Measurements from ENCODE around the gene PNMA6E. TPM values are rescaled to one million over a fixed set of nuclear protein-coding genes. Genes with fewer than 3 reads are reported as not detected.
A peak's percentile ranks its signal among the peaks of the same experiment; 100 is the strongest.

PNMA6E gene
- total and polyA plus RNA-seq, 2 of the 13 experiments (the other 11 are each of a cell fraction or from before 2014, with no cell fraction given): not detected

DNA sequence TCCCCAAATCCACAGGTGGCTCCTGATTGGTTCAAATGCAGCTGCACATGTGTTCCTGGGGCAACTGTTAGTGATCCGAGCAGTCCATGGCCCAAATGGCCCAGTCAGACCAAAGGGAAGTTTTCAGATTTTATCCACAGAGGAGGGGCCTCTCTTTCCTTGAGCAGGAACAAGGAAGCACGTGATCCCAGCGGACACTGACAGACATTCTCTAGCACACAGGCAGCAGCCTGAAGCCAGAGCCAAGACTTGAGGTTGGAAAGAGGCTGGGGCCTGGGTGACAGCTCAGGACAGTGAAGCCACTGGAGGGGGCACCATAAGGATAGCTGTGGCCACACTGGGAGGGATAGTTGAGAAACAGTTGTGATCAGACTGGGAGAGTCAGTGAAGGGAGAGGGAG lies 6.6 kb upstream of the PNMA6E start:
- FAIRE-seq: no peak
- ChIA-PET POLR2A (no interaction called here), CTCF (ENCODE audit: low intra/inter-chr PET ratio, low total read pairs) (no interaction called here)
- H3K9me3 ChIP-seq (ENCODE audit: low read length): no peaks in the 10 kb centered on the region
- no CpG with 5 or more reads among the region's 3 CpGs for WGBS (ENCODE audit: low lambda C conversion rate)
- H3K36me3 ChIP-seq (replicated peaks in 1 of 2; ENCODE audit: control insufficient read depth in 1 of 2, insufficient read depth in 2 of 2, low read length in 2 of 2): no peaks in the 10 kb centered on the region
- 0 out of 2 replicates have a peak overlapping the region, but pooled peaks have one; percentile 7 for H3K4me2 ChIP-seq (ENCODE audit: low read depth, low read length)
- peak; percentile 12; the same call in 1 of the 3 replicates for ATAC-seq
- H3K4me3 ChIP-seq (replicated peaks in 1 of 3; ENCODE audit: insufficient read depth in 1 of 3, low read depth in 2 of 3, low read length in 3 of 3): no peak overlapping the region
- H3K9ac ChIP-seq (ENCODE audit: insufficient read depth, low read depth, low read length): peak overlapping the region; percentile 34; the same call in 1 of the 2 replicates
- intact Hi-C loops (cut with micrococcal nuclease; ENCODE audit: unreplicated experiment) (no loop called here), in situ Hi-C loops (cut with HindIII; ENCODE audit: extremely low pct_ligation_motif_present, low pct_unique_long_range_greater_than_20kb) (no loop called here)
- no TSS peak for BruUV-seq (replicated peaks)
- TF ChIP-seq NCOA5 (CRISPR knock-in tag; IDR thresholded peaks at IDR 0.05) (no peak), U2AF2 (IDR thresholded peaks at IDR 0.05; ENCODE audit: low read depth, low read length) (no peak), SMARCC2 (IDR thresholded peaks at IDR 0.05) (no peak), SP4 (CRISPR knock-in tag; IDR thresholded peaks at IDR 0.05) (no peak), ZNF550 (CRISPR knock-in tag; IDR thresholded peaks at IDR 0.05; ENCODE audit: borderline replicate concordance) (no peak), TOE1 (CRISPR knock-in tag; IDR thresholded peaks at IDR 0.05) (no peak), TBX2 (CRISPR knock-in tag; IDR thresholded peaks at IDR 0.05; ENCODE audit: borderline replicate concordance) (no peak), GABPA (IDR thresholded peaks at IDR 0.05; ENCODE audit: low read depth, low read length) (no peak), GABPA (CRISPR knock-in tag; IDR thresholded peaks at IDR 0.05; ENCODE audit: low read depth) (no peak), ATRX (CRISPR knock-in tag; IDR thresholded peaks at IDR 0.05; ENCODE audit: borderline replicate concordance) (no peak), ZNF614 (CRISPR knock-in tag; IDR thresholded peaks at IDR 0.05; ENCODE audit: borderline replicate concordance) (no peak)
- TF ChIP-seq, protein P1, sequence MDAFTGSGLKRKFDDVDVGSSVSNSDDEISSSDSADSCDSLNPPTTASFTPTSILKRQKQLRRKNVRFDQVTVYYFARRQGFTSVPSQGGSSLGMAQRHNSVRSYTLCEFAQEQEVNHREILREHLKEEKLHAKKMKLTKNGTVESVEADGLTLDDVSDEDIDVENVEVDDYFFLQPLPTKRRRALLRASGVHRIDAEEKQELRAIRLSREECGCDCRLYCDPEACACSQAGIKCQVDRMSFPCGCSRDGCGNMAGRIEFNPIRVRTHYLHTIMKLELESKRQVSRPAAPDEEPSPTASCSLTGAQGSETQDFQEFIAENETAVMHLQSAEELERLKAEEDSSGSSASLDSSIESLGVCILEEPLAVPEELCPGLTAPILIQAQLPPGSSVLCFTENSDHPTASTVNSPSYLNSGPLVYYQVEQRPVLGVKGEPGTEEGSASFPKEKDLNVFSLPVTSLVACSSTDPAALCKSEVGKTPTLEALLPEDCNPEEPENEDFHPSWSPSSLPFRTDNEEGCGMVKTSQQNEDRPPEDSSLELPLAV (CRISPR knock-in tag; conservative IDR thresholded peaks at IDR 0.05; ENCODE audit: low read depth): no peak
- TF ChIP-seq, protein P2, sequence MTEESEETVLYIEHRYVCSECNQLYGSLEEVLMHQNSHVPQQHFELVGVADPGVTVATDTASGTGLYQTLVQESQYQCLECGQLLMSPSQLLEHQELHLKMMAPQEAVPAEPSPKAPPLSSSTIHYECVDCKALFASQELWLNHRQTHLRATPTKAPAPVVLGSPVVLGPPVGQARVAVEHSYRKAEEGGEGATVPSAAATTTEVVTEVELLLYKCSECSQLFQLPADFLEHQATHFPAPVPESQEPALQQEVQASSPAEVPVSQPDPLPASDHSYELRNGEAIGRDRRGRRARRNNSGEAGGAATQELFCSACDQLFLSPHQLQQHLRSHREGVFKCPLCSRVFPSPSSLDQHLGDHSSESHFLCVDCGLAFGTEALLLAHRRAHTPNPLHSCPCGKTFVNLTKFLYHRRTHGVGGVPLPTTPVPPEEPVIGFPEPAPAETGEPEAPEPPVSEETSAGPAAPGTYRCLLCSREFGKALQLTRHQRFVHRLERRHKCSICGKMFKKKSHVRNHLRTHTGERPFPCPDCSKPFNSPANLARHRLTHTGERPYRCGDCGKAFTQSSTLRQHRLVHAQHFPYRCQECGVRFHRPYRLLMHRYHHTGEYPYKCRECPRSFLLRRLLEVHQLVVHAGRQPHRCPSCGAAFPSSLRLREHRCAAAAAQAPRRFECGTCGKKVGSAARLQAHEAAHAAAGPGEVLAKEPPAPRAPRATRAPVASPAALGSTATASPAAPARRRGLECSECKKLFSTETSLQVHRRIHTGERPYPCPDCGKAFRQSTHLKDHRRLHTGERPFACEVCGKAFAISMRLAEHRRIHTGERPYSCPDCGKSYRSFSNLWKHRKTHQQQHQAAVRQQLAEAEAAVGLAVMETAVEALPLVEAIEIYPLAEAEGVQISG (CRISPR knock-in tag; IDR thresholded peaks at IDR 0.05): no peak
- TF ChIP-seq, protein P3, sequence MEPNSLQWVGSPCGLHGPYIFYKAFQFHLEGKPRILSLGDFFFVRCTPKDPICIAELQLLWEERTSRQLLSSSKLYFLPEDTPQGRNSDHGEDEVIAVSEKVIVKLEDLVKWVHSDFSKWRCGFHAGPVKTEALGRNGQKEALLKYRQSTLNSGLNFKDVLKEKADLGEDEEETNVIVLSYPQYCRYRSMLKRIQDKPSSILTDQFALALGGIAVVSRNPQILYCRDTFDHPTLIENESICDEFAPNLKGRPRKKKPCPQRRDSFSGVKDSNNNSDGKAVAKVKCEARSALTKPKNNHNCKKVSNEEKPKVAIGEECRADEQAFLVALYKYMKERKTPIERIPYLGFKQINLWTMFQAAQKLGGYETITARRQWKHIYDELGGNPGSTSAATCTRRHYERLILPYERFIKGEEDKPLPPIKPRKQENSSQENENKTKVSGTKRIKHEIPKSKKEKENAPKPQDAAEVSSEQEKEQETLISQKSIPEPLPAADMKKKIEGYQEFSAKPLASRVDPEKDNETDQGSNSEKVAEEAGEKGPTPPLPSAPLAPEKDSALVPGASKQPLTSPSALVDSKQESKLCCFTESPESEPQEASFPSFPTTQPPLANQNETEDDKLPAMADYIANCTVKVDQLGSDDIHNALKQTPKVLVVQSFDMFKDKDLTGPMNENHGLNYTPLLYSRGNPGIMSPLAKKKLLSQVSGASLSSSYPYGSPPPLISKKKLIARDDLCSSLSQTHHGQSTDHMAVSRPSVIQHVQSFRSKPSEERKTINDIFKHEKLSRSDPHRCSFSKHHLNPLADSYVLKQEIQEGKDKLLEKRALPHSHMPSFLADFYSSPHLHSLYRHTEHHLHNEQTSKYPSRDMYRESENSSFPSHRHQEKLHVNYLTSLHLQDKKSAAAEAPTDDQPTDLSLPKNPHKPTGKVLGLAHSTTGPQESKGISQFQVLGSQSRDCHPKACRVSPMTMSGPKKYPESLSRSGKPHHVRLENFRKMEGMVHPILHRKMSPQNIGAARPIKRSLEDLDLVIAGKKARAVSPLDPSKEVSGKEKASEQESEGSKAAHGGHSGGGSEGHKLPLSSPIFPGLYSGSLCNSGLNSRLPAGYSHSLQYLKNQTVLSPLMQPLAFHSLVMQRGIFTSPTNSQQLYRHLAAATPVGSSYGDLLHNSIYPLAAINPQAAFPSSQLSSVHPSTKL (CRISPR knock-in tag; IDR thresholded peaks at IDR 0.05): no peak
- H3K27ac ChIP-seq (ENCODE audit: extremely low read length, insufficient read depth, low read length): no peak overlapping the region
- H3K4me1 ChIP-seq (ENCODE audit: insufficient read depth, low read length): peaks cover 45% of the 10 kb centered on the region
- H3K79me2 ChIP-seq (ENCODE audit: insufficient read depth, low read length): no peaks in the 10 kb centered on the region
- H3K27me3 ChIP-seq (ENCODE audit: control insufficient read depth in 1 of 2, insufficient read depth in 2 of 2, low read length in 2 of 2): no peaks in the 10 kb centered on the region
- H4K20me1 ChIP-seq (ENCODE audit: insufficient read depth, low read length): no peaks in the 10 kb centered on the region
- H2AFZ ChIP-seq (ENCODE audit: low read length): no peak overlapping the region
- DNase-seq (ENCODE audit: low spot score): no peak

All from HepG2 (cell line).